ENCODE results near the gene PALMD. TPM values are rescaled to one million over a fixed set of nuclear protein-coding genes. Genes with fewer than 3 reads are reported as not detected.

Gene PALMD
- total RNA-seq, 1 experiment from 2014 or later = 0.05 TPM

GRCh38 chr1:99661780-99662179 is 15.9 kb downstream of the PALMD start:
- no peak overlapping the region for H3K4me3 ChIP-seq (ENCODE audit: low read depth in 2 of 2, low read length in 2 of 2)
- BruUV-seq (replicated peaks) = no TSS peak
- ChIA-PET CTCF (no interaction called here), POLR2A (no interaction called here)
- in situ Hi-C loops (cut with HindIII; ENCODE audit: low pct_unique_long_range_greater_than_20kb, low sequenced_read_pairs) (no loop called here), intact Hi-C loops (cut with micrococcal nuclease; ENCODE audit: unreplicated experiment) (no loop called here)
- H3K9me3 ChIP-seq (ENCODE audit: control insufficient read depth, insufficient read depth, low read depth, low read length) = no peaks in the 10 kb centered on the region
- H3K27me3 ChIP-seq (ENCODE audit: control insufficient read depth, insufficient read depth, low read length) = no peaks in the 10 kb centered on the region
- DNase-seq (ENCODE audit: low read depth, low spot score) (no peak), ATAC-seq (no peak)
- TF ChIP-seq SIN3A (IDR thresholded peaks at IDR 0.05; ENCODE audit: borderline replicate concordance, insufficient read depth, low read depth, low read length) = no peak
- no peak for TF ChIP-seq POLR2AphosphoS5 (IDR thresholded peaks at IDR 0.05; ENCODE audit: low read depth, low read length)
- no peak for TF ChIP-seq CTCF (IDR thresholded peaks at IDR 0.05)
- TF ChIP-seq, protein P1, sequence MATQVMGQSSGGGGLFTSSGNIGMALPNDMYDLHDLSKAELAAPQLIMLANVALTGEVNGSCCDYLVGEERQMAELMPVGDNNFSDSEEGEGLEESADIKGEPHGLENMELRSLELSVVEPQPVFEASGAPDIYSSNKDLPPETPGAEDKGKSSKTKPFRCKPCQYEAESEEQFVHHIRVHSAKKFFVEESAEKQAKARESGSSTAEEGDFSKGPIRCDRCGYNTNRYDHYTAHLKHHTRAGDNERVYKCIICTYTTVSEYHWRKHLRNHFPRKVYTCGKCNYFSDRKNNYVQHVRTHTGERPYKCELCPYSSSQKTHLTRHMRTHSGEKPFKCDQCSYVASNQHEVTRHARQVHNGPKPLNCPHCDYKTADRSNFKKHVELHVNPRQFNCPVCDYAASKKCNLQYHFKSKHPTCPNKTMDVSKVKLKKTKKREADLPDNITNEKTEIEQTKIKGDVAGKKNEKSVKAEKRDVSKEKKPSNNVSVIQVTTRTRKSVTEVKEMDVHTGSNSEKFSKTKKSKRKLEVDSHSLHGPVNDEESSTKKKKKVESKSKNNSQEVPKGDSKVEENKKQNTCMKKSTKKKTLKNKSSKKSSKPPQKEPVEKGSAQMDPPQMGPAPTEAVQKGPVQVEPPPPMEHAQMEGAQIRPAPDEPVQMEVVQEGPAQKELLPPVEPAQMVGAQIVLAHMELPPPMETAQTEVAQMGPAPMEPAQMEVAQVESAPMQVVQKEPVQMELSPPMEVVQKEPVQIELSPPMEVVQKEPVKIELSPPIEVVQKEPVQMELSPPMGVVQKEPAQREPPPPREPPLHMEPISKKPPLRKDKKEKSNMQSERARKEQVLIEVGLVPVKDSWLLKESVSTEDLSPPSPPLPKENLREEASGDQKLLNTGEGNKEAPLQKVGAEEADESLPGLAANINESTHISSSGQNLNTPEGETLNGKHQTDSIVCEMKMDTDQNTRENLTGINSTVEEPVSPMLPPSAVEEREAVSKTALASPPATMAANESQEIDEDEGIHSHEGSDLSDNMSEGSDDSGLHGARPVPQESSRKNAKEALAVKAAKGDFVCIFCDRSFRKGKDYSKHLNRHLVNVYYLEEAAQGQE (IDR thresholded peaks at IDR 0.05; ENCODE audit: insufficient read depth in 1 of 2, low read depth in 2 of 2, low read length in 1 of 2) = no peak
- TF ChIP-seq TCF7L2 (IDR thresholded peaks at IDR 0.05; ENCODE audit: low read depth, low read length) = no peak
- H3K4me1 ChIP-seq (ENCODE audit: control insufficient read depth, insufficient read depth, low read length) = no peaks in the 10 kb centered on the region
- H3K27ac ChIP-seq (ENCODE audit: low read length) = no peak overlapping the region
- H3K36me3 ChIP-seq (ENCODE audit: control insufficient read depth, insufficient read depth, low read length) = no peaks in the 10 kb centered on the region

DNA sequence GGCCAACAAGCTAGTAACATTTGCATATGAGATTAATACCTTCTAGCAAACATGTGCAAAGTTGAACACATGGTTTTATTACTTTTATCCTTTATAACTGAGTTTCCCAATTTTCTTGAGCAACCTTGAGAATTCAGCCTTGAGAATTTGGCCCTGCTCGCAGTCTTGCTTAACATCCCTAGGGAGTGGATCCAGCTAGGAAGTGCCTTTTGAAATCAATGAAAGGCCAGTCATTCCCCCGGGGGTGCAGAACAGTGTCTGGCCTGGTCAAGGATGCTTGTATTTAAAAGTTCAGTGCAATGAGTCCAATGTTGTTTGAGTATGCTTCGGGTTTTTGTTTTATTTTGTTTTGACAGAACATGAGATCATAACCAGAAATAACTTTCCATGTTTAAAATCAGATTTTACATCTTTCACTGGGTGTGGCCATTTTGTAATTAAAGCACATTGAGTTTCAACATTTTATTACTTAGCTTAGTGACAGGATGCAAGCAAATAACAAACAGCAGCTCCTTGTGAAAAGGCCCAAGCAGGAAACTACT is 16.7 kb downstream of the PALMD start:
- no TSS peak for BruUV-seq (replicated peaks)
- POLR2A ChIA-PET = no interaction called here
- Histone ChIP-seq H3K4me1 (ENCODE audit: control insufficient read depth, insufficient read depth, low read length) (no peaks in the 10 kb centered on the region), H3K27me3 (ENCODE audit: control insufficient read depth, insufficient read depth, low read length) (no peaks in the 10 kb centered on the region), H3K27ac (ENCODE audit: low read length) (no peak overlapping the region), H3K4me3 (ENCODE audit: low read depth in 2 of 2, low read length in 2 of 2) (no peak overlapping the region), H3K9me3 (ENCODE audit: control insufficient read depth, insufficient read depth, low read depth, low read length) (no peaks in the 10 kb centered on the region), H3K36me3 (ENCODE audit: control insufficient read depth, insufficient read depth, low read length) (no peaks in the 10 kb centered on the region)
- ATAC-seq (no peak), DNase-seq (ENCODE audit: low read depth, low spot score) (no peak)
- in situ Hi-C loops (cut with HindIII; ENCODE audit: low pct_unique_long_range_greater_than_20kb, low sequenced_read_pairs) (no loop called here), intact Hi-C loops (cut with micrococcal nuclease; ENCODE audit: unreplicated experiment) (no loop called here)
- CTCF ChIA-PET = no interaction called here
- TF ChIP-seq, protein P1 (IDR thresholded peaks at IDR 0.05; ENCODE audit: insufficient read depth in 1 of 2, low read depth in 2 of 2, low read length in 1 of 2) = no peak
- TF ChIP-seq TCF7L2 (IDR thresholded peaks at IDR 0.05; ENCODE audit: low read depth, low read length) = no peak
- TF ChIP-seq SIN3A (IDR thresholded peaks at IDR 0.05; ENCODE audit: borderline replicate concordance, insufficient read depth, low read depth, low read length) = no peak
- no peak for TF ChIP-seq POLR2AphosphoS5 (IDR thresholded peaks at IDR 0.05; ENCODE audit: low read depth, low read length)
- TF ChIP-seq CTCF (IDR thresholded peaks at IDR 0.05) = no peak

Measured in Panc1 (cell line).